ENCODE measurements around the gene RSPRY1.
"Not testable (repeated sequence)": the region's sequence is repeated elsewhere in the genome, so short reads cannot be mapped to it uniquely, and the experiment has no call there.

RSPRY1 gene

DNA sequence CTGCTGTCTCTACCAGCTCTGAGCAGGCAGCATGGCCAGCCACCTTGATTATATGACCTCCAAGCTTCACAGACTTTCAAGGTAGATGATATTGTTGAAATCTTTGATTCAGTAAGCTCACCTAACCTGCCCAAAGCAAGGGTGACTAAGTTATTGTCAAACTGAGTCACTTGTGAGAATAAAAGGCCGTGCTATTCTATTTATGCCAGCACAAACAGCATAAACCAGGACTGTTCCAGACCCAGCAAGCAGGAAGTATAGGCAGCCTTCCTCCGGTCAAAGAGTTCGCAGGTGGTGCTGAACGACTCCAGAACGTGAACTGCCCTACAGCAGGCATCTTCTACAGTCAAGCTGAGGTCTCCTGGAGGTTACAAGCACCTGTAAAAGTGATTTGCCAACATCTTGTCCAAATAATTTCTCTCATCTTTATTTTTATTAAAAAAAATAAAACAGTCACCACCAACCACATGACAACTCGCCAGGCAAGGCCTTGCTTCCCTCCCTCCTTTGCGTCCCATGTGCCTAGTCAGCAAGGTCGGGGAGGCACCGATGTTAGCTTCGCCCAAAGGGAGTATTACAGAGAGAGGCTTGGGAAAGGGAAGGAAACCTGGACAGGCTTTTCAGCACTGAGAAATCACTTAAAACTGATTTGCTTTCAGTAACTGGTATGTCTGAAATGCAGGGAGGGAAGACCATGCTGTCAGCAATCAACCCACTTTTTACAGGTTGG lies 69.7 kb downstream of the RSPRY1 start:
- no peak for DNase-seq (ENCODE audit: low spot score)

DNA sequence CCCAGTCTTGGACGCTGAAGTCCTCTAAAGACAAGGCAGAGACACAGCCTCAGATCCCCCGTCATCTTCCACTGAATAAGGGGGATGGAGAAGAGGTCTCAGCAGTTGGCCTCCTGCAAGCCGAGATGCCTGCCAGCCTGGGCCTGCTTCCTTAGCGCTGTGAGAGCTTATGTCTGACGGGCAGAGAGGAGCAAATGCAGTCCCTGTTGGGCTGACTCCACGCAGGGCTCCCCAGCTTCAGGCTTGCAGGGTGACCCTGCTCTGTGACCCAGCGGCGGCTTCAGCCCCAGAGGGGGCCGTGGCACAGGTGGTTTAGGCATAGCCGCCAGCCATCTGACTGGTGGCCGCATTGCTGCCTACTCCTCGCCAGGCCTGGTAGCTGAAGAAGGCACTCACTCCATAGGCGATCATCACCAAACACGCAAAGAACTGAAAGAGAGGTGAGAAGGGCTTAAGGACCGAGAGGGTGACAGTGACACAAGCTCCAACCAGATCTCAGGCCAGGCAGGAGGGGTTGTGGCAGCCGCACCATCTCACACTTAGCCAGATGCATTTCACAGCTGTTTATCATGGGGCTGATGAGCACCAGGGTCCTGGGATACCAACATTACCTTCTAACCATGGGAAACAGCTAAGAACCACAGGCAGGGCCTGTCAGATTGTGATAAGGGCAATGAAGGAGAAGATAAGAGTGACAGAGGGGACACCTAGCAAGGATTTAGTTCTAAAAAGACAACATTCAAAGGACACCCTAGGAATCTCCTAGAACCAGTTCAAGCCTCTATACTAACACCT lies 70.7 kb downstream of the RSPRY1 start:
- DNase-seq (ENCODE audit: low spot score): no peak

DNA sequence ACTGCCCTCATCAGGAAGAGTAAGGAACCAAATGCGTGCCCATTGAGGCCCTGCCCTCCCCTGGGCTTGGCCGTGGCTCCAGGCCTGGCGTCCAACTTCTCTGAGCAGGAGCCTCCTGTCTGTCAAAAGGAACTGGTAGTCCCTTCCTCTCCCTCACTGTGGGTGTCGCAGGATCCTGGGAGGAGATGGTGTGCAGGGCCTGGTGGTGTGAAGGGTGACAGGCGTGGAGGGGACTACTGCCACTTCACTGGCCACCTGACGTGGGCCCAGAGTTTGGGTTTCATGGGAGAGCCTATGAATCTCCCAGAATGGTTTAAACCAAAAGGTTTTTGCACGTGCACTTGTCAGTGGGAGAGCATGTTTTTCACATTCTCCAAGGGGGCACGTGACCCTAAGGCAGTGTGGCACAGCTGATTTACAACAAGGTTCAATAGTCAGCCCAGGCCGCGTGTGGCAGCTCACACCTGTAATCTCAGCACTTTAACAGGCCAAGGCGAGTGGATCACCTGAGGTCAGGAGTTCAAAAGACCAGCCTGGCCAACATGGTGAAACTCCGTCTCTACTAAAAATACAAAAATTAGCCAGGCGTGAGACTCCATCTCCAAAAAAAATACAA lies 71.4 kb downstream of the RSPRY1 start:
- no peak for DNase-seq (ENCODE audit: low spot score)

DNA sequence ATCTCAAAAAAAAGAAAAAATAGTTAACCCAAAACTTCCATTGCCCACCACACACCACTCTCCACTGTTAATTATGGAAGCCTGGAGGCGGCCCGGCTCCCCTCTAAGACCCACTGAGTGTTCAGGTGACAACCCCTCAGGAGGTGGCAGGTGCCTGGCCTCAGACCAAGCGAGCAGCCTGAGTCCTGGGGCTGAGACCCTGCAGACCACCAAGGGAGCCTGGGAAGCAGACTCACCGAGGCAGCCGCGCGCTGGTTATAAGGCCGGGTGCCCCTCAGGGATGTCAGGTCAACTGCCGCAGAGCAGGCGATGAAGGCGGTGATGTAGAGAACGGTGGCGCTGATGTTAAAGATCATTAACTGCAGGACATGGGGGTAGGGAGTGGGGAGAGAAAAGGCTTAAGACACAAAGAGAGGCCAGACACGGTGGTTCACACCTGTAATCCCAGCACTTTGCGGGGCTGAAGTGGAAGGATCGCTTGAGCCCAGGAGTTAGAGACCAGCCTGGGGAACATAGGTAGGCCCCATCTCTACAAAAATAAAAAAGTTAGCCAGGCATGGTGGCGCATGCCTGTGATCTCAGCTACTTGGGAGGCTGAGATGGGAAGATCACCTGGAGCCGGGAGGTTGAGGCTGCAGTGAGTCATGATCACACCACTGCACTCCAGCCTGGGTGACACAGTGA lies 72.2 kb downstream of the RSPRY1 start:
- DNase-seq (ENCODE audit: low spot score): no peak

GRCh38 chr16:57258910-57259475 lies 72.9 kb downstream of the RSPRY1 start:
- no peak for DNase-seq (ENCODE audit: low spot score)

DNA sequence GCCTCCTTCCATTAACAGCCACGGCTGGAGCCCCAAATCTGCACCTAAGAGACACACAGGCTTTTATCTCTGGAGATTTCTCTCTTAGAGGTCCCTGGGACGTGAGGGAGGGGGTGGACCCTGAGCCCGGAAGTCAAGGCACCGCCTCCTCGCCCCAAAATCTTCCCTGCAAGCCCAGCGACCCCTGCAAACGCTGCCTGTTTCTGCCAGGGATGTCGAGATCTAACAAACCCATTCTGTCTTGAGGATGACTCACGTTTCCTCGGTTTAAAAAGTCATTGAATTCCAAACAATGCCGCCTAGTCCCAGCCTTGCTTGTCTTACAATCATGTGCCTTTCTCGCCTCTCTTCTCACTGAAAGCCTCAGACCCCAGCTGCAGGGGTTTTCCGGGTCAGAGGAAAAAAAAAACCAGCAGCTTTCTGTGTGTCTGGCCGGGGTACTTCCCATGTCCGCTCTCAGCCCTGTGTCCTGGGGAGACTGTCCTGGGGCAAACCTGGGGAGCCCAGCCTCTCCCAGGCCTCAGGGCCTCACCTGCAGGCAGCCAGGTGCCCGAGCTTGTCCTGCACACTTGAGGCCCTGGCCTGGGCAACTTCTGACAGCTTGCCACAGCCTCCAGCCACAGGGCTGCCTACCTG lies 74.3 kb downstream of the RSPRY1 start:
- no peak for DNase-seq (ENCODE audit: low spot score)

DNA sequence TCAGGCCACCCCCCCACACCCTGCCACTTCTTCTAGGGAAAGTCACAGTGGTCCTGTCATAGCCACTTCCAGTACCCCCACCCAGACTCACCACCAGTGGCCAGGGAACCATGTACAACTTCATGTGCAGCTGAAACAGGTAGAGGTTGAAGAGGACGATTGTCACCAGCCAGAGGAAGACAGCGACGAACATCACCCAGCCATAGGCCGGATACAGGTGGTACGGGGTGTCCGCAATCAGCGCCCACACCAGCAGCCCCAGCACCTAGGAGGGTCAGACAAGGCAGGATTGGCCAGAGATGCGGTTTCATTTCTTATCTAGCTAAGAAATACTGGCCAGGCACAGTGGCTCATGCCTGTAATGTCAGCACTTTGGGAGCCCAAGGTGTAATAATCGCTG lies 75.7 kb downstream of the RSPRY1 start:
- DNase-seq (ENCODE audit: low spot score): no peak

DNA sequence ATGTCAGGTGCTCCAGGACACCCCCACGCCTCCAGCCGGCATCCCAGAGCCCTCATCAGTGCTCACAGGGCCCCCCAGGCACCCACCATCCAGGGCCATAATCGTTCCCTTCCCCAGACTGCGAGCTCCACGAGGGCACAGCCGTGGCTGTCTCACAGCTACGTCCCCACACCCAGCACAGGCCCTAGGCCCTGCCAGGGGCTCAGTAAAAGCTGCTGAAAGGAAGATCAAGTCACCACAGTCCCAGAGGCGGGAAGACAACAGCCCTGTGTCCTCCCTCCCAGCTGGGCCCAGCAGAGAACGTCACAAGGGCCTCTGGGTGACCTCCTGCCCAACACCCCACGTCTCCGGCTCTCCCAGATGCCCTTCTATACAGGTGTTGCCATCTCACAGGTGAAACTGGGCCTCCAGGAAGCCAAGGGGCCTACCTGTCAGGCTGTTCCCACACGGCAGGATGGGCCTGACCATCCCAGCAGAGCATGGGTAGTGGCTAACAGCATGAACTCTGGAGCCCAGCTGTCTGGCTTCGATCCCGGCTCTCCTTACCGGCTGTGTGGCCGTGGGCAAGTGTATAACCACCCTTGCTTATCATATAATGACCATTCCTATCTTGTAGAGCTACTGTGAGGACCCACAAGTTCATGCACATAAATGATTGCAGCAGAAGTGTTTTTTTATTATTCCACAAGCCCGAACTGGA lies 76.9 kb downstream of the RSPRY1 start:
- DNase-seq (ENCODE audit: low spot score): no peak

DNA sequence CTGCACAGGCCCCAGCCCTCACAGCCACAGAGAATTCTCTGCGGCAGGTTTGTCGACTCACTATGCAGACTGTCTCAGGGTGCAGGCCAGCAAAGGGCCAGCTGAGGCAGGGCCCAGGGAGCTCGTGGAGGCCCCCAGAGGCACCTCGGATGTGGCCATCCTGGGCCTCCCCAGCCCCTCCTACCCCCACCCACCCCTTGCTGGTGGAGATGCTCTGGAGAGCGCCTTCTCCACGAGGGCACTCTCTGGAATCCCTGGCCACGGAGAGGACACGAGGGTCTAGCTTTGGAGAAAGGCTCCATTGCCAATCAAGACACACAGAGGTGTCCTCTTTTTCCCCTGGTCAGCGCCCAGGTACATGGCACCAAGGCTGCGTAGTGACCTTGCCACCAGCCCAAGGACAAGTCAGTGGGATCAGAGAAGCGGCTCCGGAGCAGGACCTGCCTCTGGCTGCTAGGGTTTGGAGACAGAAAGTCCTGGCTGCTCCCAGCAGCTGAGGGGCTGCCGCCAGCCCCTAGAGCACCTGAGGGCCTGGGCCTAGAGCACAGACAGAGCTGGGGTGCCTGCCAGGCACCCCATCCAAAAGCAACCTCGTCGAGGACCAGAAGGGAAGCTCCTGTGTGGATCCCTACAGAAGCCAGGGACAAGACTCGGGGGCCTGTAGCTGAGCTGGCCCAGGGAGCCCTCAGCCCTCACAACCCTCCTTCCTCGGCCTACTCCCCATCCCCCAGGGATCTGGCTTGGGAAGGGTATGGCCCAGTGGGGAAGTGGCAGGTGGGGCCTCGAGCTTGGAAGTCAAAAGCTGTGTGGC lies 77.6 kb downstream of the RSPRY1 start:
- DNase-seq (ENCODE audit: low spot score): no peak

- DNase-seq (ENCODE audit: low spot score): no peak
Observed at GRCh38 chr16:57264381-57264780, 78.3 kb downstream of the RSPRY1 start.

- no peak for DNase-seq (ENCODE audit: low spot score)
Observed at GRCh38 chr16:57264950-57265371, 78.8 kb downstream of the RSPRY1 start.

DNA sequence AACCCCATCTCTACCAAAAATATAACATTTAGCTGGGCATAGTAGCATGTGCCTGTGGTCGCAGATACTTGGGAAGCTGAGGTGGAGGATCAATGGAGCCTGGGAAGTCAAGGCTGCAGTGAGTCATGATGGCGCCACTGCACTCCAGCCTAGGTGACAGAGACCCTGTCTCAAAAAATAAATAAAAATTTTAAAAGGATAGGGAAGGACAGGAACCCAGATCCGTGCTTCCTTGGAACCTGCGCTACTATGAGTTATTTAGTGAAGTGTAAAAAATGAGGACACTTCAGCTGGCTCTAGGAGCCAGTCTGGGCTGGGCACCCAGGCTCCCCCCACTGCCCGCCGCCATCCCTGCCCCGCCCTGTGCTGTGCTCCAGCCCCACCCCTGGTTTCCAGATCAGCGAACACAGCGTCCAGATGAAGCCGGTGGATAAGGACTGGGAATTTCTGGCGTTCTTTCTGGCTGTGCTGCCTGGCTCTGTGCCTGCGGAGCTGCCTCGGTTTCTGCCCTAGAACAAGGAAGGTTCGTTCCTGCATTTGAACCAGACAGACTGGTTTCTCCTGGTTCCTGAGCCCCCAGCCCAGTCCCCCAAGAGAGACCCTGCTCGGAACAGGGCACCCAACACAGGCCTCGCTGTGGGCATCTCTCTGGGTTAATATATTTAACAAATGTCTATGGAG lies 79.9 kb downstream of the RSPRY1 start:
- no peak for DNase-seq (ENCODE audit: low spot score)

- DNase-seq (ENCODE audit: low spot score): no peak
Observed at GRCh38 chr16:57266531-57267260, 80.6 kb downstream of the RSPRY1 start.

- not testable (repeated sequence) for DNase-seq (ENCODE audit: low spot score)
Observed at GRCh38 chr16:57267343-57267742, 81.2 kb downstream of the RSPRY1 start.

- DNase-seq (ENCODE audit: low spot score): peak; percentile 71
Observed at GRCh38 chr16:57268804-57269800, 83.0 kb downstream of the RSPRY1 start.

GRCh38 chr16:57270221-57271062 lies 84.3 kb downstream of the RSPRY1 start:
- DNase-seq (ENCODE audit: low spot score): no peak

DNA sequence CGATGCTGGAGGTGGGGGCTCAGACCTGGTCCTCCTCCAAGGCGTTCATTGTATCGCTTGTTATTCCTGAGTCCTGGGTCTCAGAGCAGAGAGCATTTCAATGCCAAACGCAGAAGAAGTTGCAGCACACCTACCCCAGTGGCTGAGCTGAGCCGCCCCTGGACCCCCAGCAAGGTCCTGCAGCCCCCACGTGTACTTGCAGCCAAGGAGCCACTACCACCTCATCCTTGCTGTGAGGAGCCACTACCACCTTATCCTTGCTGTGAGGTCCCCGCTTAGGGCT lies 84.9 kb downstream of the RSPRY1 start:
- no peak for DNase-seq (ENCODE audit: low spot score)
